Neural crest cell (in vitro differentiated cells): Measurements from ENCODE around the gene OR5H1. TPM values are rescaled to one million over a fixed set of nuclear protein-coding genes. Genes with fewer than 3 reads are reported as not detected.

Experiments used
- DNase-seq: peaks from one replicate; pipeline ENCODE4 v3.0.0; 2021; ENCODE audit warnings: low read depth, mixed read lengths, low spot score
- H3K27ac Mint-ChIP-seq: one replicate; pipeline ENCODE4 v1.8.0; 2021; ENCODE audit warnings: mild to moderate bottlenecking, mixed read lengths; ENCODE audit not compliant: unreplicated experiment
- H3K27me3 Mint-ChIP-seq: 2 replicates; pipeline ENCODE4 v1.8.0; 2021; ENCODE audit warnings: low read depth, mild to moderate bottlenecking, mixed read lengths
- H3K36me3 Mint-ChIP-seq: 2 replicates; pipeline ENCODE4 v1.8.0; 2021; ENCODE audit warnings: low read depth, mild to moderate bottlenecking, mixed read lengths
- H3K4me1 Mint-ChIP-seq: 2 replicates; pipeline ENCODE4 v1.8.0; 2021; ENCODE audit warnings: mixed read lengths
- H3K4me3 Mint-ChIP-seq: one replicate; pipeline ENCODE4 v1.8.0; 2021; ENCODE audit warnings: mild to moderate bottlenecking, mixed read lengths
- H3K9me3 Mint-ChIP-seq: 2 replicates; pipeline ENCODE4 v1.8.0; 2021; ENCODE audit warnings: mixed read lengths
- long read RNA-seq: library from polyadenylated mRNA; unstranded; transcript quantifications from one replicate; pipeline ENCODE4 v2.0.0, GENCODE V29; 2020
- total RNA-seq: library from RNA; stranded (reverse); gene quantifications from 2 replicates; pipeline ENCODE4 v1.2.1, GENCODE V29; 2021
- TF ChIP-seq, protein P1 (sequence below): fragments of 200-600 bp; sonication (generic); conservative IDR thresholded peaks from 2 replicates; pipeline ENCODE4 v1.5.0; 2021; ENCODE audit warnings: antibody characterized with exemption, mild to moderate bottlenecking

The OR5H1 gene
- total RNA-seq = not detected in 2 replicates
- long read RNA-seq = 0 reads

DNA sequence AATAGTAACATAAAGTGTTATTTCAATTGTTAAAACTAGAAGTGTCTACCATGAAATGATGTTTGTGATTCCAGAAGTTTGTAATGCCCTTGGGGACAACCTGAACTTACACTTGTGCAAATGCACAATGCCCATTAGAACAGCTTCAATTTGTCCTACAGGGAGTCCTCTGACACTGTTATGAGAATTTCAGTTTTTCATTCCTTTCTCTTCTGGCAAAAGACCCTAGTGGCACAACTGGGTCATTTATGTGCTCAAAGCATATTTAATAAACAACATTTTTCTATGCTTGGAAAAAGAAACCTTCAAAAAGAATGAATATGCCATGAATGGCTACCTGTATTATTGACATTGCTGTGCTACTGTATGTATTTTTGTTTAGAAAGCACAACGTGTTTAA lies at the start of gene OR5H1:
Gene OR5H1, plus strand, starts transcription at position 301 of the 400 bp plus-strand sequence. CDS start 1,977 bp downstream, outside the sequence.
- Mint-ChIP-seq H3K9me3 (no peaks in the 10 kb centered on the region), H3K27me3 (peaks cover 4% of the 10 kb centered on the region), H3K27ac (no peak within 1 kb of the TSS), H3K4me1 (no peaks in the 10 kb centered on the region), H3K4me3 (no peak within 1 kb of the TSS), H3K36me3 (no peaks in the 10 kb centered on the region)
- TF ChIP-seq, protein P1, sequence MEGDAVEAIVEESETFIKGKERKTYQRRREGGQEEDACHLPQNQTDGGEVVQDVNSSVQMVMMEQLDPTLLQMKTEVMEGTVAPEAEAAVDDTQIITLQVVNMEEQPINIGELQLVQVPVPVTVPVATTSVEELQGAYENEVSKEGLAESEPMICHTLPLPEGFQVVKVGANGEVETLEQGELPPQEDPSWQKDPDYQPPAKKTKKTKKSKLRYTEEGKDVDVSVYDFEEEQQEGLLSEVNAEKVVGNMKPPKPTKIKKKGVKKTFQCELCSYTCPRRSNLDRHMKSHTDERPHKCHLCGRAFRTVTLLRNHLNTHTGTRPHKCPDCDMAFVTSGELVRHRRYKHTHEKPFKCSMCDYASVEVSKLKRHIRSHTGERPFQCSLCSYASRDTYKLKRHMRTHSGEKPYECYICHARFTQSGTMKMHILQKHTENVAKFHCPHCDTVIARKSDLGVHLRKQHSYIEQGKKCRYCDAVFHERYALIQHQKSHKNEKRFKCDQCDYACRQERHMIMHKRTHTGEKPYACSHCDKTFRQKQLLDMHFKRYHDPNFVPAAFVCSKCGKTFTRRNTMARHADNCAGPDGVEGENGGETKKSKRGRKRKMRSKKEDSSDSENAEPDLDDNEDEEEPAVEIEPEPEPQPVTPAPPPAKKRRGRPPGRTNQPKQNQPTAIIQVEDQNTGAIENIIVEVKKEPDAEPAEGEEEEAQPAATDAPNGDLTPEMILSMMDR = no peak
- DNase-seq = no peak

DNA sequence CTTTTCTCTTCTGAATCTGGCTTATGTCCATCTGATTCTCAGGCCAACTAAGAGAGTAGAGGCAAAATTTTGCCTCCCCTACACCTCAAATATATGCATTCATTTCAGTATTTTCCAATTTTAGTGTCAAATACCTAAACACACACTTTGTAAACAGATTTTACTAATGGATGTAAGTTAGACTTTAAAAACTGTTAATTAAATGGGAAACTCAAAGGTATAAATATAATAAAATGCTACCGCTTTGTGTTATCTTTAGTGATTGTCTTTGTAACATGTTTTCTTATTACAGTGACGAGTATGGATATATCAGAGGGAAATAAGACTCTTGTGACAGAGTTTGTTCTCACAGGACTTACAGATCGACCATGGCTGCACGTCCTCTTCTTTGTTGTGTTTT lies 43.6 kb upstream of the OR5H1 start, which contains the start of gene OR5AC2:
Gene OR5AC2, plus strand, starts transcription at position 301 of the 400 bp plus-strand sequence. Its CDS starts 0 bp downstream, at position 301.
- no peaks in the 10 kb centered on the region for H3K9me3 Mint-ChIP-seq
- no peak within 1 kb of the TSS for H3K27ac Mint-ChIP-seq

DNA sequence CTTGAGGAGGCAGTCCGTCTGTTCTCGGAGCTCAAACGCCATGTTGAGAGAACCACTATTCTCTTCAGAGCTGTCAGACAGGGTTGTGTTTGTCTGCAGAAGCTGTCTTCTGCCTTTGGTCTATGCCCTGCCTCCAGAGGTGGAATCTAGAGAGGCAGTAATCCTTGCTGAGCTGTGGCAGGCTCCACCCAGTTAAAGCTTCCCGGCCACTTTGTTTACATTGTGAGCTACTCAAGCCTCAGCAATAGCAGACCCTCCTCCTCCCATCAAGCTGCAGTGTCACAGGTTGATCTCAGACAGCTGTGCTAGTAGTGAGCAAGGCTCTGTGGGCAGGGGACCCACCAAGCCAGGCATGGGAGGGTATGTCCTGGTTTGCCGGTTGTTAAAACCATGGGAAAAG lies 34.6 kb upstream of the OR5H1 start:
- Mint-ChIP-seq H3K4me3 (no peak overlapping the region), H3K36me3 (no peaks in the 10 kb centered on the region), H3K4me1 (no peaks in the 10 kb centered on the region), H3K27me3 (peaks cover 6% of the 10 kb centered on the region), H3K9me3 (peaks cover 2% of the 10 kb centered on the region), H3K27ac (no peak overlapping the region)
- no peak for DNase-seq
- TF ChIP-seq, protein P1 = no peak

More for the DNA sequence above, 43.6 kb upstream of the OR5H1 start, which contains the start of gene OR5AC2:
- Mint-ChIP-seq H3K4me3 (no peak within 1 kb of the TSS), H3K27me3 (peaks cover 2% of the 10 kb centered on the region), H3K36me3 (no peaks in the 10 kb centered on the region), H3K4me1 (no peaks in the 10 kb centered on the region)
- DNase-seq = no peak
- TF ChIP-seq, protein P1 = no peak

DNA sequence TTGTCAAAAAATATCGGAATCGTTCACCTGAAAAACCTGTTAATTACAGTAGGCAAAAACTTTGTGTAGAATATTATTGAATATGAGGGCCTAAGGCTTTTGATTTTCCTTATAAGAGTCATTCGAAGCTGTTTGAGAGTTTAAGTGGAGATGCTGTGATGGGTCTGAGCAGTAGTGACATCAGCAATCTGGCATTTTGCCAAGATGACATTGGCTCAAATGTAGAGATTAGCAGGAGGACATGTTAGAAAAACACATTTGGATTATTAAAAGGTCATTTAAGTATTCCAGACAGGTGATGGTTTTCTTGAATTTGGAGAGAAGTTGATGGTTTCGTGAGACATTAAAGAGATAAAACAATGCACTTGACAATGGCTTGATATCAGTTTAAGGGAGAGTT lies 30.7 kb upstream of the OR5H1 start:
- H3K4me1 Mint-ChIP-seq = no peaks in the 10 kb centered on the region
- H3K4me3 Mint-ChIP-seq = no peak overlapping the region
- no peaks in the 10 kb centered on the region for H3K36me3 Mint-ChIP-seq
- no peak for DNase-seq
- no peaks in the 10 kb centered on the region for H3K9me3 Mint-ChIP-seq
- H3K27ac Mint-ChIP-seq = no peak overlapping the region
- TF ChIP-seq, protein P1 = no peak
- H3K27me3 Mint-ChIP-seq = no peaks in the 10 kb centered on the region

DNA sequence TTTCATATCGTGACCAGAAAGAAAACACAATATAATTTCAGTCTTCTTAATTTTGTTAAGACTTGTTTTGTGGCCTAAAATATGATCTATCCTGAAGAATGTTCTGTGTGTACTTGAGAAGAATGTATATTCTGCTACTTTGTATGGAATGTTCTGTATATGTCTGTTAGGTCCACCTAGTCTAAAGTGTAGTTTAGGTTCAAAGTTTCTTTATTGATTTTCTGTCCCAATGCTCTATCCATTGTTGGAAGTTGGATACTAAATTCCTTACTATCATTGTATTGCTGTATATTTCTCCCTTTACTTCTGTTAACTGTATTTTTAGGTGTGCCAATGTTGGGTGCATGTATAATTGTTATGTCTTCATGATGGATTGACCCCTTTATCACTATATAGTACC lies 22.4 kb upstream of the OR5H1 start:
- TF ChIP-seq, protein P1 = no peak
- H3K36me3 Mint-ChIP-seq = no peaks in the 10 kb centered on the region
- no peak for DNase-seq
- peaks cover 2% of the 10 kb centered on the region for H3K27me3 Mint-ChIP-seq
- H3K4me3 Mint-ChIP-seq = no peak overlapping the region
- H3K9me3 Mint-ChIP-seq = peaks cover 4% of the 10 kb centered on the region
- H3K27ac Mint-ChIP-seq = no peak overlapping the region
- H3K4me1 Mint-ChIP-seq = peaks cover 5% of the 10 kb centered on the region
